Urothelium cell line (cell line): Measurements from ENCODE around the gene FBXO17.

Source experiments
- DNase-seq: peaks from one replicate; pipeline ENCODE4 v3.0.0; 2011; ENCODE audit warnings: low spot score, mixed read lengths
- FAIRE-seq: peaks from 2 replicates; lab custom pipeline; 2011; peaks lifted over from hg19 to GRCh38; lab: Jason Lieb, UNC

The FBXO17 gene

DNA sequence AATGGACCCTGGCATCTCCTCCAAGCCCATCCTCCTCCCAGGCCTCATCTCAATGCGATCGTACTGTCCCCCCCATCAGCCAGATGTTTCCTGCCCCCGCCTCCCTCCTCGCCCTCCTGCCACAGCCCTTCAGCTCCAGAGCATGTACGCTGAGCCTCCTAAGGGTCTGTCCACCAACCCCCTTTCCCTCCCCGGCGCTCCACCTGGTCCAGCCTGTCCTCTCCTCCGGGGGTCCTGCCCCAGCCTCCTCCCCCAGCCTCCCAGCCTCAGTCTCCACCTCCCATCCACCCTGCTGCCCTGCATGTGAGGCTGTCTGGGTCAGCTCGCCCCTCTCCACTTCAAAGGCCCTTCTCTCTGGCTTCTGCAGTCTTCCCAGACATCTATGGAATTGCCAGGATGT, 80.6 kb downstream of the FBXO17 start:
- DNase-seq (no peak), FAIRE-seq (no peak)

DNA sequence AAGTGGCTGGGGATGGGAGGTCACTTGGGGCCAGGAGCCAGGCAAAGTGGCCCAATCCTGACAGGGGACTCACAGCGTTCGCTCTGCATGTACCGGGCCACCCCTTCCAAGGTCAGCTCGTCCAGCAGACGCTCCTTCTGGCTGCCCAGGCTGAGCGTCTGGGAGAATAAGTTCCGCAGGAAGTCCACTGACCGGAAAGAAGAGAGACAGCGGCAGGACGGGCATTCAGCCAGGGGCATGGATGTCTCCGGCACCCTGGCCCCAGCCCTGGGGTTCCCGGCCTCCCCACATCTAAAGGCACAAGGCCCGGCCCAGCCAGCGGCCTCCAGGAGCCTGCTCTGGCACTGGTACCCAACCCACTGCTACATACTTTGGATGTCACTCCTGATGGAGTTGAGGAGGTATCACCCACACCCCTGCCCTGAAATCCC, 82.2 kb downstream of the FBXO17 start:
- FAIRE-seq = no peak
- DNase-seq = no peak

DNA sequence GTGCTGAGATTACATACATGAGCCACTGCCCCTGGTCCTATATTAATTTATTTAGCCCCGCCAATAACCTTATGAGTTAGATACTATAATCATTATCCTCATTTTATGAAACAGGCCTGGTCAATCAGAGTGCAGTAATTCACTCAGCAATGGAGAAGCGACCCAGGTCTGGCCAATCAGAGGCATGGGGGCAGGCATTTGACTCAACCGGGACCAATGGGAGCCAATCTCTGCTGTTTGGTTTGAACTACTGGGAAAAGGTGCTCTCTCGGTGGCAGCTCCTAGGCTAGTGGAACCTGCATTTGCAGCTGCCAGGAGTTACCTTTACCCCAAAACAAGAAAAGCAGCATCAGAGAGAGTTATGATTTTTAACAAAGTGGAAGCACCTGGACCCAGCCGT, 82.7 kb downstream of the FBXO17 start:
- FAIRE-seq = no peak
- DNase-seq = no peak

DNA sequence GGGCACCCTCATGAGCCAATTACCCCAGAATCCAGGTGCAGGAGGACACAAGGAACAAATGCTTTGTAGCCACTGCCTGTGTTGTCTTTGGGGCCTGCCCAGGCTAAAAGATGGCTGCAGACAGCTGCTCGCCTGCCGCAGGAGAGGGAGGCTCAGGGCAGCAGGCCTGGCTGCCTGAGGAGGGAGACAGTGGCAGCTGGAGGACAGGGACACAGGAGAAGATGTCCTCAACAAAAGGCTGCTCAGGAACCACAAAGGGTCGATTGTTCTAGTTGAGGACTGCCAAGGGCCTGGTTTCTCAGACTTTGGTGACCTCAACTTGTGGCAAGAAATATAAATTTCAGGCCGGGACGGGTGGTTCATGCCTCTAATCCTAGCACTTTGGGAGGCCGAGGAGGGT, 83.8 kb downstream of the FBXO17 start:
- FAIRE-seq = no peak
- no peak for DNase-seq
